H1 (cell line): ENCODE measurements around the gene GDPD1. TPM values are rescaled to one million over a fixed set of nuclear protein-coding genes. Genes with fewer than 3 reads are reported as not detected.
"Not testable (repeated sequence)": the region's sequence is repeated elsewhere in the genome, so short reads cannot be mapped to it uniquely, and the experiment has no call there.

Experiments used
- CTCF ChIA-PET: fragments of 300-600 bp; sonication (Branson Sonifier 250); formaldehyde crosslinking; loops from one replicate; lab custom pipeline; 2021; ENCODE audit not compliant: partially characterized antibody; lab: Charles Lee
- POLR2A ChIA-PET: fragments of 300-600 bp; sonication (Branson Sonifier 250); formaldehyde crosslinking; loops from one replicate; lab custom pipeline; 2021; ENCODE audit warnings: inconsistent platforms; ENCODE audit not compliant: partially characterized antibody; lab: Charles Lee
- DNase-seq, 2 experiments: peaks; one replicate each; pipeline versions ENCODE4 v3.0.0 to v3.0.0-alpha.2; 2010 to 2022; ENCODE audit warnings: low spot score in 2 of 2, low read depth in 1 of 2, mixed read lengths in 1 of 2
- FAIRE-seq: peaks from 2 replicates; lab custom pipeline; 2011; peaks lifted over from hg19 to GRCh38; lab: Jason Lieb, UNC
- H2AFZ ChIP-seq: 2 replicates; pipeline ENCODE4 v1.8.1; 2012; ENCODE audit warnings: low read length, inconsistent platforms
- H2AK5ac ChIP-seq: 2 replicates; pipeline ENCODE4 v1.6.1; 2013; ENCODE audit warnings: low read depth, low read length
- H2BK120ac ChIP-seq: replicated peaks from 2 replicates; pipeline ENCODE3; 2013; ENCODE audit warnings: low read depth, low read length, inconsistent platforms
- H2BK12ac ChIP-seq: 2 replicates; pipeline ENCODE4 v1.6.1; 2013; ENCODE audit warnings: low read depth, low read length
- H2BK15ac ChIP-seq: 2 replicates; pipeline ENCODE4 v1.6.1; 2013; ENCODE audit warnings: low read length
- H2BK20ac ChIP-seq: 2 replicates; pipeline ENCODE4 v1.6.1; 2013; ENCODE audit warnings: low read length
- H2BK5ac ChIP-seq: 2 replicates; pipeline ENCODE4 v1.6.1; 2013; ENCODE audit warnings: low read depth, low read length
- H3K14ac ChIP-seq: 2 replicates; pipeline ENCODE4 v1.6.1; 2013; ENCODE audit warnings: inconsistent platforms; ENCODE audit not compliant: insufficient read length
- H3K18ac ChIP-seq: 2 replicates; pipeline ENCODE4 v1.6.1; 2013; ENCODE audit warnings: low read length; ENCODE audit errors: extremely low read depth
- H3K23ac ChIP-seq: 2 replicates; pipeline ENCODE4 v1.6.1; 2013; ENCODE audit warnings: inconsistent platforms; ENCODE audit not compliant: insufficient read length
- H3K23me2 ChIP-seq: 2 replicates; pipeline ENCODE4 v1.6.1; 2013; ENCODE audit warnings: low read depth, low read length
- H3K27ac ChIP-seq: 2 replicates; pipeline ENCODE4 v1.6.1; 2011; ENCODE audit warnings: low read depth, low read length, inconsistent platforms
- H3K27me3 ChIP-seq, 4 experiments: replicated peaks in 1 of 4; 1 replicate in 1 of 4; 2 replicates in 3 of 4; pipeline versions ENCODE4 v1.6.1 to v1.8.1; 2011 to 2013; ENCODE audit warnings: low read length in 3 of 4, mild to moderate bottlenecking in 3 of 4, inconsistent platforms in 2 of 4, mixed read lengths in 2 of 4, moderate library complexity in 1 of 4; ENCODE audit not compliant: control insufficient read depth in 3 of 4, insufficient read depth in 3 of 4; ENCODE audit errors: extremely low read depth in 1 of 4
- H3K36me3 ChIP-seq, 4 experiments: 2 replicates each; pipeline versions ENCODE4 v1.6.1 to v1.8.1; 2011 to 2013; ENCODE audit warnings: mild to moderate bottlenecking in 4 of 4, low read length in 3 of 4, moderate library complexity in 2 of 4, control low read depth in 1 of 4, inconsistent platforms in 1 of 4; ENCODE audit not compliant: insufficient read depth in 4 of 4, control insufficient read depth in 2 of 4
- H3K4ac ChIP-seq: replicated peaks from 2 replicates; pipeline ENCODE3; 2013; ENCODE audit warnings: low read length, low read depth, mixed read lengths, inconsistent platforms; ENCODE audit not compliant: insufficient read length
- H3K4me1 ChIP-seq, 4 experiments: replicated peaks in 1 of 4; 1 replicate in 1 of 4; 2 replicates in 3 of 4; pipeline versions ENCODE4 v1.6.1 to v1.8.1; 2011 to 2013; ENCODE audit warnings: low read length in 3 of 4, inconsistent platforms in 2 of 4, mixed read lengths in 1 of 4; ENCODE audit not compliant: insufficient read depth in 4 of 4, control insufficient read depth in 3 of 4
- H3K4me2 ChIP-seq, 2 experiments: 2 replicates each; pipeline versions ENCODE4 v1.6.1 to v1.8.1; 2011 to 2013; ENCODE audit warnings: low read depth in 2 of 2, low read length in 2 of 2, control low read depth in 1 of 2, inconsistent platforms in 1 of 2, mild to moderate bottlenecking in 1 of 2; ENCODE audit not compliant: insufficient read depth in 1 of 2
- H3K4me3 ChIP-seq, 4 experiments: fragments of 200-600, 300-600 bp in 1 of 4; sonication (generic), shearing (Covaris generic), sonication (Bioruptor Twin) in 1 of 4; 2 replicates each; pipeline versions ENCODE4 v1.5.1 to v1.8.1; 2011 to 2016; ENCODE audit warnings: low read length in 4 of 4, low read depth in 3 of 4, control low read depth in 2 of 4, inconsistent platforms in 2 of 4, mild to moderate bottlenecking in 2 of 4, mixed read lengths in 1 of 4, moderate library complexity in 1 of 4; ENCODE audit not compliant: insufficient read depth in 2 of 4; ENCODE audit errors: extremely low read depth in 1 of 4
- H3K56ac ChIP-seq: replicated peaks from 2 replicates; pipeline ENCODE3; 2013; ENCODE audit warnings: low read depth, mild to moderate bottlenecking, mixed read lengths, low read length, inconsistent platforms; ENCODE audit not compliant: insufficient read length
- H3K79me1 ChIP-seq: 2 replicates; pipeline ENCODE4 v1.6.1; 2013; ENCODE audit warnings: low read depth, low read length, control low read depth
- H3K79me2 ChIP-seq, 2 experiments: 2 replicates each; pipeline versions ENCODE4 v1.6.1 to v1.8.1; 2012 to 2013; ENCODE audit warnings: low read length in 2 of 2, mild to moderate bottlenecking in 2 of 2, inconsistent platforms in 1 of 2; ENCODE audit not compliant: insufficient read depth in 2 of 2, control insufficient read depth in 1 of 2
- H3K9ac ChIP-seq, 4 experiments: replicated peaks in 1 of 4; 1 replicate in 1 of 4; 2 replicates in 3 of 4; pipeline versions ENCODE4 v1.6.1 to v1.8.1; 2011 to 2013; ENCODE audit warnings: low read depth in 3 of 4, low read length in 3 of 4, control low read depth in 2 of 4, mild to moderate bottlenecking in 2 of 4, moderate library complexity in 2 of 4, inconsistent platforms in 1 of 4; ENCODE audit errors: extremely low read depth in 1 of 4
- H3K9me3 ChIP-seq, 2 experiments: 2 replicates each; pipeline versions ENCODE4 v1.6.1 to v1.8.1; 2012 to 2013; ENCODE audit warnings: mild to moderate bottlenecking in 2 of 2, moderate library complexity in 2 of 2, control low read depth in 1 of 2, inconsistent platforms in 1 of 2, low read depth in 1 of 2, low read length in 1 of 2, mixed read lengths in 1 of 2; ENCODE audit not compliant: insufficient read depth in 2 of 2
- H4K20me1 ChIP-seq, 2 experiments: replicated peaks in 1 of 2; 2 replicates each; pipeline versions ENCODE3 to v1.8.1; 2011 to 2013; ENCODE audit warnings: inconsistent platforms in 2 of 2, low read length in 2 of 2, mild to moderate bottlenecking in 1 of 2; ENCODE audit not compliant: insufficient read depth in 2 of 2, control insufficient read depth in 1 of 2
- H4K5ac ChIP-seq: 2 replicates; pipeline ENCODE4 v1.6.1; 2013; ENCODE audit warnings: low read length, low read depth, mixed read lengths, inconsistent platforms; ENCODE audit not compliant: insufficient read length
- H4K8ac ChIP-seq: 2 replicates; pipeline ENCODE4 v1.8.0; 2013; ENCODE audit warnings: mild to moderate bottlenecking, moderate library complexity, low read length, inconsistent platforms; ENCODE audit not compliant: insufficient read depth; ENCODE audit errors: extremely low read depth
- H4K91ac ChIP-seq: replicated peaks from 2 replicates; pipeline ENCODE3; 2013; ENCODE audit warnings: low read length, mixed read lengths, inconsistent platforms; ENCODE audit not compliant: insufficient read length
- E2F6 ChIP-seq: IDR thresholded peaks from 2 replicates; pipeline ENCODE4 v1.6.1; 2012; ENCODE audit warnings: inconsistent platforms
- MAX ChIP-seq: IDR thresholded peaks from 2 replicates; pipeline ENCODE4 v1.6.1; 2012; ENCODE audit warnings: inconsistent platforms
- NANOG ChIP-seq: IDR thresholded peaks from 2 replicates; pipeline ENCODE4 v1.6.1; 2011; ENCODE audit warnings: low read length, low read depth, mild to moderate bottlenecking, inconsistent platforms; ENCODE audit not compliant: insufficient read depth, poor library complexity, severe bottlenecking
- POLR2AphosphoS5 ChIP-seq: IDR thresholded peaks from 2 replicates; pipeline ENCODE4 v1.6.1; 2011; ENCODE audit warnings: low read depth, low read length
- TAF1 ChIP-seq: IDR thresholded peaks from 2 replicates; pipeline ENCODE4 v1.6.1; 2011; ENCODE audit warnings: mild to moderate bottlenecking, low read depth, low read length
- WGBS, 2 experiments: shearing (Covaris generic) in 1 of 2; methylation state at CpG; one replicate each; pipeline versions ENCODE4 v1.1.6 to v1.1.7; 2013 to 2015; ENCODE audit warnings: low lambda C conversion rate in 2 of 2, mixed read lengths in 2 of 2, inconsistent platforms in 1 of 2, low coverage in 1 of 2, missing lambda C conversion rate in 1 of 2; ENCODE audit not compliant: insufficient replicate concordance in 2 of 2, insufficient coverage in 1 of 2, insufficient read length in 1 of 2; ENCODE audit errors: extremely low coverage in 1 of 2, missing lambda C conversion rate in 1 of 2; 5-methylcytosine and 5-hydroxymethylcytosine counted together
- polyA plus RNA-seq, 7 experiments: library from polyadenylated mRNA; depleted of rRNA in 3 of 7; stranded (reverse) in 5 of 7; unstranded in 2 of 7; fragments of >200 nt in 5 of 7; fragments of 200-250 nt in 2 of 7; gene quantifications; 1 replicate in 5 of 7; 2 replicates in 1 of 7; 4 replicates in 1 of 7; pipeline versions ENCODE4 v1.2.1 to v1.2.3, GENCODE V29; 2011 to 2013; ENCODE audit warnings: missing spikeins in 2 of 7, mixed read lengths in 2 of 7
- total RNA-seq: library from RNA; stranded (reverse); fragmentation: NEBNext Ultra II Directional; extraction: Animal tissue kit (Norgen Biotek cat#: 25700); gene quantifications from 2 replicates; pipeline ENCODE4 v1.2.1, GENCODE V29; 2021

Gene GDPD1
- total and polyA plus RNA-seq, 2 of the 8 experiments (the other 6 are each of a cell fraction or from before 2014, with no cell fraction given): 3.2 to 7.7 TPM

- H3K79me1 ChIP-seq, H3K4me1 ChIP-seq, H3K9me3 ChIP-seq, H3K18ac ChIP-seq, H3K79me2 ChIP-seq, H3K27me3 ChIP-seq, H3K27ac ChIP-seq, H4K8ac ChIP-seq, H2BK15ac ChIP-seq, POLR2A ChIA-PET, H3K23ac ChIP-seq, H2BK5ac ChIP-seq, H3K14ac ChIP-seq, H2AFZ ChIP-seq, H2BK12ac ChIP-seq, H3K23me2 ChIP-seq, H3K56ac ChIP-seq, H4K91ac ChIP-seq, H3K36me3 ChIP-seq, H2AK5ac ChIP-seq, CTCF ChIA-PET, H3K9ac ChIP-seq, H4K20me1 ChIP-seq: not testable (repeated sequence)
- H3K4me2 ChIP-seq: peak overlapping the region; percentile 14 to 32; a peak in 1 of 4 replicates
- FAIRE-seq: peak; percentile 19
- peak; percentile 10 to 53 for DNase-seq
- TF ChIP-seq E2F6 (peak; percentile 68; the same call in 1 of the 2 replicates), MAX (peak; percentile 87), NANOG (peak; percentile 78), POLR2AphosphoS5 (peak; percentile 59; the same call in 1 of the 2 replicates), TAF1 (0 out of 2 replicates have a peak, but pooled peaks have one; percentile 22)
- TF ChIP-seq, all 59 proteins: peak for 5; not testable (repeated sequence) for 54
- not testable (repeated sequence) for H3K4ac ChIP-seq, H3K4me3 ChIP-seq, H4K5ac ChIP-seq, H2BK120ac ChIP-seq, H2BK20ac ChIP-seq
- WGBS, 2 experiments: 45% methylated on average over 11 of the region's 12 CpGs; no CpG with 5 or more reads in 1 of the 2 experiments
Observed at GRCh38 chr17:59290302-59290998, 70.1 kb downstream of the GDPD1 start.
